ENCODE data around the gene C10orf71.

Gene C10orf71

GRCh38 chr10:49294731-49295130, 4.2 kb upstream of the C10orf71 start:
- no peak for DNase-seq

- DNase-seq = no peak
These were observed 3.7 kb upstream of the C10orf71 start for GRCh38 chr10:49295297-49295696.

- DNase-seq = no peak
These were observed 2.6 kb upstream of the C10orf71 start for GRCh38 chr10:49296382-49296781.

GRCh38 chr10:49296836-49297235, 2.1 kb upstream of the C10orf71 start:
- no peak for DNase-seq

GRCh38 chr10:49297818-49298670, 926 bp upstream of the C10orf71 start:
- DNase-seq = no peak

GRCh38 chr10:49298671-49298982, 343 bp upstream of the C10orf71 start:
- DNase-seq = no peak

GRCh38 chr10:49299816-49300139, 808 bp downstream of the C10orf71 start:
- no peak for DNase-seq

- DNase-seq = no peak
These were observed 1.4 kb downstream of the C10orf71 start for GRCh38 chr10:49300140-49300974.

- no peak for DNase-seq
These were observed 2.3 kb downstream of the C10orf71 start for GRCh38 chr10:49301302-49301701.

- no peak for DNase-seq
These were observed 3.1 kb downstream of the C10orf71 start for GRCh38 chr10:49302088-49302487.

- no peak for DNase-seq
These were observed 4.7 kb downstream of the C10orf71 start for GRCh38 chr10:49303711-49304110.

GRCh38 chr10:49304137-49304536, 5.2 kb downstream of the C10orf71 start:
- no peak for DNase-seq

- DNase-seq = no peak
These were observed 9.0 kb downstream of the C10orf71 start for GRCh38 chr10:49307921-49308320.

GRCh38 chr10:49308881-49309280, 9.9 kb downstream of the C10orf71 start:
- DNase-seq = no peak

- DNase-seq = peak; percentile 3
These were observed 10.9 kb downstream of the C10orf71 start for GRCh38 chr10:49309691-49310411.

- DNase-seq = peak; percentile 30
These were observed 11.5 kb downstream of the C10orf71 start for GRCh38 chr10:49310460-49310859.

GRCh38 chr10:49310901-49311554, 12.1 kb downstream of the C10orf71 start:
- no peak for DNase-seq

- DNase-seq = no peak
These were observed 12.7 kb downstream of the C10orf71 start for GRCh38 chr10:49311555-49312236.

- no peak for DNase-seq
These were observed 13.4 kb downstream of the C10orf71 start for GRCh38 chr10:49312246-49312869.

GRCh38 chr10:49313501-49314070, 14.6 kb downstream of the C10orf71 start:
- DNase-seq = no peak

GRCh38 chr10:49314806-49315205, 15.8 kb downstream of the C10orf71 start:
- DNase-seq = no peak

- DNase-seq = no peak
These were observed 19.1 kb downstream of the C10orf71 start for GRCh38 chr10:49318028-49318427.

All from activated naive CD4-positive, alpha-beta T cell treated with Interleukin-2 at 50 U/mL for 16 hours (primary cell).